ENCODE measurements around the gene ZNF273. TPM values are rescaled to one million over a fixed set of nuclear protein-coding genes. Genes with fewer than 3 reads are reported as not detected.
"Not testable (repeated sequence)": the region's sequence is repeated elsewhere in the genome, so short reads cannot be mapped to it uniquely, and the experiment has no call there.

ZNF273 gene
- 10 to 100 TPM; 10.9 to 12.6 TPM for total RNA-seq

DNA sequence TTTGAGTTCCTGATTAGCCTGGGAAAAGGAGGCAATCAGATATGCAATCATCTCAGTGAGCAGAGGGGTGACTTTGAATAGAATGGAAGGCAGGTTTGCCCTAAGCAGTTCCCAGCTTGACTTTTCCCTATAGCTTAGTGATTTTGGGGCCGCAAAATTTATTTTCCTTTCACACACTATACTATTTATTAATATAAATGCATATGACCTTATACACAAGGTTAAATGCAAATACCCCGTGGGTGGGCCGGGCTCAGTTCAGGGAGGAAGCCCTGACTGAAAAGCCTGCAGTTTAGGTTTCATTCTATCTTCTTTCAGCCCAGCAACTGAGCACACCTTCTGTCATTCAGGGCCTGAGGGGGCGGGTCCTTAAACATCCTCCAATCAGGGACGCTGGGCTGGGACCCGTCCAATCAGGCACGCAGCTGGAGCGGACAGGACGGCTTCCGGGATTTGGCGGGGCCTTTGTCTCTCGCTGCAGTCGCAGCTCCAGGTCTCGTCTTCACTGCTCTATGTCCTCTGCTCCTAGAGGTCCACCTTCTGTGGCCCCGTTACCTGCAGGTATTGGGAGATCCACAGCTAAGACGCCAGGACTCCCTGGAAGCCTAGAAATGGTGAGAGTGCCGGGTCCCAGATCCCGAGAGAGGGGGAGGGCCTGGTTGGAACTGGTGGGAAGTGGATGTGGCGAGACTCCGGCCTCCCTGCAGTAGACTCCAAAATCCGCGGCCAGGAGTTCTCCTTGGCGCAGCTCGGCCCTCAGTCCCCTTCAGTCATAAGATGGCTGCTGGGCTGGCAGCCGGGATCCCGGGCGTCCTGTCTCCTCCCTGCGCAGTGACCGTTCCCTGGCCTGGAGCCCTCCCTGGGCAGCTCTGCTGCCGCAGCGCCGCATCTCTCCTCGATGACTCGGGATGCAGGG, at the start of gene ZNF273:
Gene ZNF273 (plus strand): TSS at position 468 of the 916 bp plus-strand sequence. CDS start 45 bp downstream, at position 513.
- Mint-ChIP-seq H3K4me3 (peak within 1 kb of the TSS; percentile 97), H3K4me1 (peaks cover 27% of the 10 kb centered on the region), H3K27ac (peak within 1 kb of the TSS; percentile 97), H3K27me3 (no peaks in the 10 kb centered on the region), H3K9me3 (no peaks in the 10 kb centered on the region), H3K36me3 (peaks cover 27% of the 10 kb centered on the region)
- POLR2A ChIA-PET: interaction anchor here (1.0 to 2.8 kb wide), 11 partner anchors 15 to 977 kb away, joined by 3 to 25 read pairs (median 8); partner anchors contain the start of genes ERV3-1, ZNF107, ZNF138 and ZNF680
- ATAC-seq (ENCODE audit: low read depth) (peak; percentile 99), DNase-seq (peak; percentile 83)

DNA sequence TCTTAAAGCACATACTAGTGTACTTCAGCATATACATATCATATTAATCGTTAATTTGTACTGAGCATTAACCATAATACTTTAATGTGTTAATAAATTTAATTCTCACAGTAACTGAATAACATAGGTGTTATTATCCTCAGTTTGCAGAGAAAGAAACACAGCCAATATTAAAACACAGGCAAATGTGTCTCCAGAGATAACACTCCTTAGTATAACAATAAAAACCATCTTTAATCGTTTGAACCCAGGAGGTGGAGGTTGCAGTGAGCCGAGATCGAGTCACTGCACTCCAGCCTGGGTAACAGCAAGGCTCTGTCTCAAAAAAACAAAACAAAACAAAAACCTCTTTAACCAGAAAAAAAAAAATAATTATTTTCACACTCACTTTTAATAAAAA, 49.4 kb upstream of the ZNF273 start:
- POLR2A ChIA-PET: no interaction called here
- no peaks in the 10 kb centered on the region for H3K36me3 Mint-ChIP-seq
- H3K4me1 Mint-ChIP-seq: no peaks in the 10 kb centered on the region
- H3K27ac Mint-ChIP-seq: no peak overlapping the region
- ATAC-seq (ENCODE audit: low read depth) (no peak), DNase-seq (no peak)
- no peak overlapping the region for H3K4me3 Mint-ChIP-seq
- H3K9me3 Mint-ChIP-seq: no peaks in the 10 kb centered on the region
- H3K27me3 Mint-ChIP-seq: no peaks in the 10 kb centered on the region

DNA sequence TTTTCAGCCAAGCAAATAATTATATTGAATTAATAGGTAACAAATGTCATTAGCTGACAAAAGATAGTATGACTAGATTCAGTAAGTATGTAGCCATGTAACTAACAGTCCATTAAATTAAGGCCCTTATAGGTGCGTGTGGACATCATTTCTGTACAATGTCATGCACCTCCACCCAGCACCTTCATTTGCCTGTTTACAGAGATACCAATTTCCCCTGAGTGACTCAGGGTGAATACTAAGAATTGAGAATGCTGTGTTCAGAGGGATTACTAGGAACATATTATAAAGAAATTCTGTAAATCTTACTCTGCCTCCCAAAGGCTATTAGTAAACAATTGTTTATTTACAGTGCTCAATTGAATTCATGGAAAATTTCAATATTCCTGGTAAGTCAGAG, 48.1 kb upstream of the ZNF273 start:
- H3K36me3 Mint-ChIP-seq: no peaks in the 10 kb centered on the region
- ATAC-seq (ENCODE audit: low read depth) (no peak), DNase-seq (no peak)
- no peaks in the 10 kb centered on the region for H3K9me3 Mint-ChIP-seq
- POLR2A ChIA-PET: no interaction called here
- H3K4me3 Mint-ChIP-seq: no peak overlapping the region
- no peaks in the 10 kb centered on the region for H3K4me1 Mint-ChIP-seq
- no peaks in the 10 kb centered on the region for H3K27me3 Mint-ChIP-seq
- H3K27ac Mint-ChIP-seq: no peak overlapping the region

DNA sequence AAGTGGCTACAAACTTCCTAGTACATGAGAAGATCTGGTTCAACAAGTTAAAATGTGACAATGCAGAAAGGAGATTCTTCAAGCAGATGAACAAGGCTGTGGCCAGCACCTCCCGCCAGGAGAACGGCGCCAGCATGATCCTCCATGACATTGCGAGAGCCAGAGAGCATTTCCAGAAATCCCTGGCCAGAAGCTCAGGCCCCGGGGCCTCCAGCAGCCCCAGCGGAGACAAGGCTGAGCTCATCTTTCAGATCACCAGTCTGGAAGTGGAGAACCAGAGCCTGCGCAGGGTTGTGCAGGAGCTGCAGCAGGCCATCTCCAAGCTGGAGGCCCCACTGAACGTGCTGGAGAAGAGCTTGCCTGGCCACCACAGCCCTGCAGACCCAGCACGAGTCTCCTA, 40.1 kb upstream of the ZNF273 start:
- no peak overlapping the region for H3K4me3 Mint-ChIP-seq
- no peaks in the 10 kb centered on the region for H3K27me3 Mint-ChIP-seq

DNA sequence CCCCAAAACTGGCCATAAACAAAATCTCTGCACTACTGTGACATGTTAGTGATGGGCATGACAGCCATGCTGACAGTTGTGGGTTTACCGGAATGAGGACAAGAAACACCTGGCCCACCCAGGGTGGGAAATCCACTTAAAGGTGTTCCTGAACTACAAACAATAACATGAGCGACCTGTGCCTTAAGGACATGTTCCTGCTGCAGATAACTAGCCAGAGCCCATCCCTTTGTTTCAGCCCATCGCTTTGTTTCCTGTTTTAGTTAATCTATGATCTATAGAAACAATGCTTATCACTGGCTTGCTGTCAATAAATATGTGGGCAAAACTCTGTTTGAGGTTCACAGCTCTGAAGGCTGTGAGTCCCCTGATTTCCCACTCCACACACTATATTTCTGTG, 39.5 kb upstream of the ZNF273 start:
- ATAC-seq (ENCODE audit: low read depth); H3K27ac Mint-ChIP-seq; H3K36me3 Mint-ChIP-seq; DNase-seq; H3K4me1 Mint-ChIP-seq; H3K27me3 Mint-ChIP-seq; H3K4me3 Mint-ChIP-seq; H3K9me3 Mint-ChIP-seq; POLR2A ChIA-PET: not testable (repeated sequence)

More for the DNA sequence above, 40.1 kb upstream of the ZNF273 start:
- no peaks in the 10 kb centered on the region for H3K4me1 Mint-ChIP-seq
- no peaks in the 10 kb centered on the region for H3K36me3 Mint-ChIP-seq
- peaks cover 5% of the 10 kb centered on the region for H3K9me3 Mint-ChIP-seq
- ATAC-seq (ENCODE audit: low read depth) (no peak), DNase-seq (no peak)
- POLR2A ChIA-PET: no interaction called here
- H3K27ac Mint-ChIP-seq: no peak overlapping the region

DNA sequence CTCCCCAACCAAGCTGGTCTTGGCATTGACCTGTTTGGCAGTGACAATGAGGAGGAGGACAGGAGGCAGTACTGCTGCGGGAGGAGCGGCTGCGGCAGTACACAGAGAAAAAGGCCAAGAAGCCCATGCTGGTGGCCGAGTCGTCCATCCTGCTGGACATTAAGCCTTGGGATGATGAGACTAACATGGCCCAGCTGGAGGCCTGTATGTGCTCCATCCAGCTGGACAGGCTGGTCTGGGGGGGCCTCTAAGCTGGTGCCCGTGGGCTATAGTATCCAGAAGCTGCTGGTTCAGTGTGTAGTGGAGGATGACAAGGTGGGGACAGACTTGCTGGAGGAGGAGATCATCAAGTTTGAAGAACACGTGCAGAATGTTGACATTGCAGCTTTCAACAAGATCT, 39.1 kb upstream of the ZNF273 start:
- H3K4me3 Mint-ChIP-seq: no peak overlapping the region
- no peak for ATAC-seq (ENCODE audit: low read depth)
- no peaks in the 10 kb centered on the region for H3K4me1 Mint-ChIP-seq
- H3K36me3 Mint-ChIP-seq: no peaks in the 10 kb centered on the region
- no peaks in the 10 kb centered on the region for H3K27me3 Mint-ChIP-seq
- H3K27ac Mint-ChIP-seq: no peak overlapping the region
- DNase-seq: no peak
- POLR2A ChIA-PET: no interaction called here
- H3K9me3 Mint-ChIP-seq: peaks cover 6% of the 10 kb centered on the region

DNA sequence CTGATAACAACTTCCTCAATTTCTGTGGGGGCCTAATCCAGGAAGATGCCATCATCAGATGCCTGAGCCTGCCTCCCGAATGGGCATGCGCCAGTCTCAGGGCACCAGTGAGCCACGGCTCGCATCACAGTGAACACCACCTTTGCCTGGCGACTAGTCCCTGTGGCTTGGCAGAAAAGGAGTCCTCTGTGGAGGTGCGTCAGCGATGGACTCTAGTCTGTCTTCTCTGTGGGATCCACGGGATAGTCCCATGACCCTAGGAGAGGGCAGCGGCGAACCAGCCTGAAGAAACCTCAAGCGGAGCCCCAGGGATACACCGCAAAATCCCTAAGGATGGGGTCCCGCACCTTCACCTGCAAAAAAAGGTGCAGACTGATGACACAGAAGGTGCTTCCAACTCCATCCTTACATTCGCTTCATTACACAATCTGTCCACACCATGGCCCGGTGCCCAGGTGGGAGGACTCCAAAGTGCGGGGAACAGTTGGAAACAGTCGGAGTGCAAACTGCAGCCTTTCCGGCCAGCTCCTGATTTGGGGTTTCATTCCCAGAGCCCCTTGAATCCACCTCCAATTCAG, 35.1 kb upstream of the ZNF273 start:
- no peak overlapping the region for H3K27ac Mint-ChIP-seq
- H3K27me3 Mint-ChIP-seq: peaks cover 2% of the 10 kb centered on the region
- H3K4me3 Mint-ChIP-seq: no peak overlapping the region
- no peaks in the 10 kb centered on the region for H3K4me1 Mint-ChIP-seq
- peaks cover 7% of the 10 kb centered on the region for H3K9me3 Mint-ChIP-seq
- DNase-seq (no peak), ATAC-seq (ENCODE audit: low read depth) (no peak)
- POLR2A ChIA-PET: no interaction called here
- H3K36me3 Mint-ChIP-seq: no peaks in the 10 kb centered on the region

DNA sequence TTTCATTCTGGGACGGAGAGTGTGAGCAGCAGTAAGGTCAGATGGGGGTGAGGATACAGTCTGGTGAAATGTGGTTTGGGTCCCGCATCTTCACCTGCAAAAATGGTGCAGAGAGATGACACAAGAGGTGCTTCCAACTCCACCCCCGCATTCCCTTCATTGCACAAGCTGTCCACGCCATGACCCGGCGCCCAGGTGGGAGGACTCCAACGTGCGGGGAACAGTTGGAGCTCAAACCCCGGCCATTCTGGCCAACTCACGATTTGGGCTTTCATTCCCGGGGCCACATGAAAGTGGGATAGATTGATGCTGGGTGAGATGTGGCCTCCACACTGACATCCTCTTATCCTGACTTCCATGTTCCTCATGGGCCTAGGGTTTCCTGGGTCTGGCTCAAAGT, 34.6 kb upstream of the ZNF273 start:
- peaks cover 2% of the 10 kb centered on the region for H3K27me3 Mint-ChIP-seq
- no peak for ATAC-seq (ENCODE audit: low read depth)
- POLR2A ChIA-PET: no interaction called here
- no peak overlapping the region for H3K27ac Mint-ChIP-seq
- no peak overlapping the region for H3K4me3 Mint-ChIP-seq
- no peak for DNase-seq
- no peaks in the 10 kb centered on the region for H3K36me3 Mint-ChIP-seq
- H3K4me1 Mint-ChIP-seq: no peaks in the 10 kb centered on the region
- H3K9me3 Mint-ChIP-seq: peaks cover 7% of the 10 kb centered on the region

DNA sequence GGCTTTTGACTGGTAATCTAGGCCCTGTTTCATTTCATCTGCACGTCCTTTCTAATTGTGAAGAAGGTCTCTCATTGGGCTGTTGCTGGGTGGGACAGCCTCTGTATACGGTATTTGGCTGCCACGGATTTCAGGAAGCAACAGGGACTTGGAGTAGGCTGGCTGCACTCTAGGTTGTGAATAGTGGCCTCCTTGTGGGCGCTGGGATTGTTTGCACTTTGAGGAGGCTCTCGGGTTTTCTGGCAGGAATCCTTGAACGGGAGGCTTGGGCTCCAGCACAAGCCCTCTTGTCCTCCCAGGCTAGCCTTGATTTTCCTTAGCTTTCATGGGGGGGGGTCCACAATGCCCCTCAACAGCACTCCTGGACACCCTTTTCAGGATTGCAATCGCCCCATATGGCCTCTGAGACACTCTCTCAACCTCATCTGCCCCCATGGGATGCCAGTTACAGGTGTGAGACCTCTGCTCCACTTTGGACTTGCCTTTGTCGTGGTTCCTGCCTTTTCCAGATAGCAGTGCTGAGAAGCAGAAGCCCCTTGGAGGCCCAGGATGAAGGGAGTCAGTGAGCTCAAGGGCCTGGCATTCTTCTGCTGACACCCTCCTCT, 33.9 kb upstream of the ZNF273 start:
- ATAC-seq (ENCODE audit: low read depth) (no peak), DNase-seq (no peak)
- Mint-ChIP-seq H3K27ac (no peak overlapping the region), H3K9me3 (peaks cover 7% of the 10 kb centered on the region), H3K4me3 (no peak overlapping the region), H3K36me3 (no peaks in the 10 kb centered on the region), H3K27me3 (peaks cover 2% of the 10 kb centered on the region), H3K4me1 (no peaks in the 10 kb centered on the region)
- POLR2A ChIA-PET: no interaction called here

DNA sequence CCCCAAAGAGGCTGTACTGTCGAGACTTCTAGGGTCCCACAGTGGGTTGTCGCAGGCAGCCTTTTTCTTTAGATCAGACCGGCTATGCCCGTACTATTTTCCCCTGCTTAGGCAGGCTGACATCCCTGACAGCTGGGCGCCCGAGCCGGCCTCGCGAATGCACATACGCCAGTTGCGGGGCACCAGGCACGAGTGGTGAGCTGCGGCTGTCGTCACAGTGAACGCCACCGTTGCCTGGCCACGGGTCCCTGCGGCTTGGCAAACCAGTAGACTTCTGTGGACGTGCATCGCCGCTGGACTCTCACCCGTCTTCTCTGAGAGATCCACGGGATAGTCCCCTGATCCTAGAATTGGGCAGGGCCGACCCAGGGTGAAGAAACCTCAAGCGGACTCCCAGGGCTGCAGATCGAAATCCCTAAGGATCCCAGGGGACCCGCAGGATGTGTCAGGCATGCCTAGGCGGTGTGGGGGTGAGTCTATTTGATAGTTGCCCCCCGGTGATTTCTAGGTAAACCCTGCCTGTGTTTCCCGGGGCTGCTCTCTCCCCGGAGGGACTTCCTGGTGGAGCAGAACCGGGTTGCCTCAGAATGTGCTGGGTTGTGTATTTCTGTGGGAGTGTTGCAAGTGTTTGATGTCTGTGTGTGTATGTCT, 33.0 kb upstream of the ZNF273 start:
- Mint-ChIP-seq H3K4me1 (no peaks in the 10 kb centered on the region), H3K36me3 (no peaks in the 10 kb centered on the region), H3K4me3 (no peak overlapping the region), H3K27ac (no peak overlapping the region), H3K9me3 (peaks cover 7% of the 10 kb centered on the region), H3K27me3 (peaks cover 2% of the 10 kb centered on the region)
- POLR2A ChIA-PET: no interaction called here
- no peak for DNase-seq
- no peak for ATAC-seq (ENCODE audit: low read depth)

DNA sequence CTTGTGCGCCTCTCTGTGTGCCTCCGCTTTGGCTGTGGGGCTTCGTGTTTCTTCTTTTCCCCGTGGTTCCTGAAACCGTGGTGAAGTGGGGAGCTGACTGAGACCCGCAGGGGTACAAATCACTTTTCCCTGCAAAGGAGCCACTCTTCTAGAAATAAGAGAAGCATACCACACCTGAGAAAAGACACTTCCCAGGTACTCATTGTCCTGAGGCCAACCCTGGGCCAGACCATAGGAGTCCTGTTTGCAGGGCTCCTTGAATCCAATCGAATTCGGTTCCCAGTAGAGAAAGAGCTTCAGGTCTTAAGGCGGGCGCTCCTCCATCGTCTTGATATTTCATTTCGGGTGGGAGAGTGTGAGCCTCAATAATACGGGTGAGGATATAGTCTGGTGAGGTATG, 32.4 kb upstream of the ZNF273 start:
- Mint-ChIP-seq H3K9me3 (peaks cover 7% of the 10 kb centered on the region), H3K27ac (no peak overlapping the region), H3K27me3 (peaks cover 2% of the 10 kb centered on the region), H3K4me1 (no peaks in the 10 kb centered on the region), H3K36me3 (no peaks in the 10 kb centered on the region), H3K4me3 (no peak overlapping the region)
- DNase-seq (no peak), ATAC-seq (ENCODE audit: low read depth) (no peak)
- POLR2A ChIA-PET: no interaction called here

DNA sequence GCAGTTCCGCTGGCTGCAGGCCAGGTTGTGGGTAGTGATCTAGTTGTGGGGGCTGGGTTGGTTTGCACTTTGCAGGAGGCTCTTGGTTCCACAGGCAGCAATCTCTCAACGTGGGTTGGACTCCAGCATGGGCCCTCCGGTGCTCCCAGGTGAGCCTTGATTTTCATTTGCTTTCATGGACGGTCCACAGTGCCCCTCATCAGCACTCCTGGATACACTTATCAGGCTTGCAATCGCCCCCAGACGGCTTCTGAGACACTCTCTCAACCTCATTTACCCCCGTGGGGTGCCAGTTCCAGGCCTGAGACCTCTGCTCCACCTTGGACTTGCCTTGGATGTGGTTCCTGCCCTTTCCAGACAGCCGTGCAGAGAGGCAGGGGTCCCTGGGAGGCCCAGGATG, 31.3 kb upstream of the ZNF273 start:
- H3K4me1 Mint-ChIP-seq: no peaks in the 10 kb centered on the region
- ATAC-seq (ENCODE audit: low read depth): no peak
- no peak overlapping the region for H3K4me3 Mint-ChIP-seq
- H3K27ac Mint-ChIP-seq: no peak overlapping the region
- H3K36me3 Mint-ChIP-seq: no peaks in the 10 kb centered on the region
- peaks cover 2% of the 10 kb centered on the region for H3K27me3 Mint-ChIP-seq
- peaks cover 5% of the 10 kb centered on the region for H3K9me3 Mint-ChIP-seq
- POLR2A ChIA-PET: no interaction called here
- no peak for DNase-seq

DNA sequence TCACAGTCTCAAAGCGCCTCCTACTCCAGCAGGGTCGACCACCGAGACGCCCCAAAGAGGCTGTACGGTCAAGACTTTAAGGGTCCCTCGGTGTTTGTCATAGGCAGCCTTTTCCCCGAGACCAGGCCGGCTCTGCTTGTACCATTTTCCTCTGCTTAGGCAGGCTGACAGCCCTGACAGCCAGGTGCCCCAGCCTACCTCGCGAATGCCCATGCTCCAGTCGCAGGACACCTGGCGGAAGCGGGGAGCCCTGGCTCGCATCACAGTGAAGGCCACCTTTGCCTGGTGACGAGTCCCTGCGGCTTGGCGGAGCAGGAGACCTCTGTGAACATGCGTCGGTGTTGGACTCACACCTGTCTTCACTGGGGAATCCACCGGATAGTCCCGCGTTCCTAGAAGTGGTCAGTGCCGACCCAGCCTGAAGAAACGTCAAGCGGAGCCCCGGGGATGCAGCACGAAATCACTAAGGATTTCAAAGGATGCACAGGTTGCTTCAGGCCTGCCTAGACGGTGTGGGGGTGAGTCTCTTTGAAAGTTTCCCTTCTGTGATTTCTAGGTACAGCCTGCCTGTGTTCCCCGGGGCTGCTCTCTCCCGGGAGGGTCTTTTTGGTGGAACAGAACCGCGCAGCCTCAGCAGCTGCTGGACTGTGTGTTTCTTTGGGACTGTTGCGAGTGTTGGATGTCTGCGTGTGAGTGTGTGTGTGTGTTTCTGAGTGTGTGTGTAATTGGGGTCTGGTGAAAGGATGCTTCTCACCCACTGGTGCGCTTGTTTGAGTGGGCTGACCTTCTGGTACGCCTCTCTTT, 30.5 kb upstream of the ZNF273 start:
- no peak for ATAC-seq (ENCODE audit: low read depth)
- Mint-ChIP-seq H3K4me1 (peaks cover 4% of the 10 kb centered on the region), H3K27me3 (peaks cover 6% of the 10 kb centered on the region), H3K4me3 (no peak overlapping the region), H3K36me3 (no peaks in the 10 kb centered on the region), H3K9me3 (peaks cover 5% of the 10 kb centered on the region), H3K27ac (no peak overlapping the region)
- POLR2A ChIA-PET: no interaction called here
- DNase-seq: no peak
